ENCODE data around the gene HPS4.

HPS4 gene

GRCh38 chr22:26432619-26433311, 50.8 kb downstream of the HPS4 start:
- Histone ChIP-seq H2BK5ac (ENCODE audit: low read depth, low read length, poor library complexity) (no peak overlapping the region), H3K4me1 (ENCODE audit: control insufficient read depth in 1 of 2, insufficient read depth in 2 of 2, low read length in 2 of 2) (peaks cover 9 to 19% of the 10 kb centered on the region in 2 experiments), H3K36me3 (ENCODE audit: control insufficient read depth in 1 of 2, insufficient read depth in 2 of 2, low read length in 2 of 2) (peaks cover 14 to 15% of the 10 kb centered on the region in 2 experiments), H3K4me2 (ENCODE audit: low read length) (no peak overlapping the region), H3K79me1 (ENCODE audit: low read length) (peaks cover 7% of the 10 kb centered on the region), H3K23ac (ENCODE audit: low read length) (no peak overlapping the region), H3K79me2 (ENCODE audit: control insufficient read depth, insufficient read depth, low read length, poor library complexity) (peaks cover 2% of the 10 kb centered on the region), H3K9ac (ENCODE audit: low read length) (no peak overlapping the region), H4K12ac (ENCODE audit: low read depth, low read length) (no peak overlapping the region), H4K8ac (ENCODE audit: low read depth, low read length) (no peak overlapping the region), H2AK5ac (ENCODE audit: low read length) (no peak overlapping the region), H3K18ac (ENCODE audit: low read length) (no peak overlapping the region), H4K91ac (ENCODE audit: low read depth, low read length) (no peak overlapping the region), H2BK120ac (ENCODE audit: insufficient read depth, low read length, poor library complexity) (no peak overlapping the region), H3K27ac (ENCODE audit: low read depth, low read length) (no peak overlapping the region), H3K14ac (ENCODE audit: low read length) (no peak overlapping the region), H3K27me3 (ENCODE audit: insufficient read depth, low read length) (no peaks in the 10 kb centered on the region), H2AFZ (ENCODE audit: insufficient read depth, low read length, poor library complexity) (no peak overlapping the region), H3K9me3 (ENCODE audit: insufficient read depth, low read depth, low read length) (peaks cover 4% of the 10 kb centered on the region), H3K4me3 (ENCODE audit: low read depth, low read length) (no peak overlapping the region), H3K4ac (ENCODE audit: low read depth, low read length) (no peak overlapping the region), H2BK12ac (ENCODE audit: low read length) (no peak overlapping the region)
- no CpG with 5 or more reads among the region's 3 CpGs for WGBS (ENCODE audit: extremely low coverage, insufficient coverage, insufficient read length)
- DNase-seq: peak in 1 of 2 donors; percentile 29

- Histone ChIP-seq H3K4me3 (ENCODE audit: low read depth, low read length) (no peak overlapping the region), H3K23ac (ENCODE audit: low read length) (no peak overlapping the region), H3K4ac (ENCODE audit: low read depth, low read length) (no peak overlapping the region), H3K79me1 (ENCODE audit: low read length) (peaks cover 7% of the 10 kb centered on the region), H2AFZ (ENCODE audit: insufficient read depth, low read length, poor library complexity) (no peak overlapping the region), H3K9me3 (ENCODE audit: insufficient read depth, low read depth, low read length) (peaks cover 4% of the 10 kb centered on the region), H3K18ac (ENCODE audit: low read length) (no peak overlapping the region), H2AK5ac (ENCODE audit: low read length) (no peak overlapping the region), H2BK12ac (ENCODE audit: low read length) (peak overlapping the region; percentile 15), H4K8ac (ENCODE audit: low read depth, low read length) (no peak overlapping the region), H2BK5ac (ENCODE audit: low read depth, low read length, poor library complexity) (no peak overlapping the region), H3K27ac (ENCODE audit: low read depth, low read length) (no peak overlapping the region), H3K14ac (ENCODE audit: low read length) (no peak overlapping the region), H3K9ac (ENCODE audit: low read length) (no peak overlapping the region), H4K91ac (ENCODE audit: low read depth, low read length) (no peak overlapping the region), H4K12ac (ENCODE audit: low read depth, low read length) (no peak overlapping the region), H2BK120ac (ENCODE audit: insufficient read depth, low read length, poor library complexity) (no peak overlapping the region), H3K79me2 (ENCODE audit: control insufficient read depth, insufficient read depth, low read length, poor library complexity) (peaks cover 2% of the 10 kb centered on the region), H3K36me3 (ENCODE audit: control insufficient read depth in 1 of 2, insufficient read depth in 2 of 2, low read length in 2 of 2) (peaks cover 9 to 13% of the 10 kb centered on the region in 2 experiments), H3K4me1 (ENCODE audit: control insufficient read depth in 1 of 2, insufficient read depth in 2 of 2, low read length in 2 of 2) (peaks cover 9 to 17% of the 10 kb centered on the region in 2 experiments), H3K4me2 (ENCODE audit: low read length) (no peak overlapping the region), H3K27me3 (ENCODE audit: insufficient read depth, low read length) (no peaks in the 10 kb centered on the region)
- DNase-seq: no peak
- WGBS (ENCODE audit: extremely low coverage, insufficient coverage, insufficient read length): no CpG with 5 or more reads among the region's 13 CpGs
Measured at GRCh38 chr22:26431261-26431995, 52.2 kb downstream of the HPS4 start.

GRCh38 chr22:26430600-26430999, 53.0 kb downstream of the HPS4 start:
- Histone ChIP-seq H3K14ac (ENCODE audit: low read length) (no peak overlapping the region), H3K4me1 (ENCODE audit: control insufficient read depth in 1 of 2, insufficient read depth in 2 of 2, low read length in 2 of 2) (peaks cover 9 to 17% of the 10 kb centered on the region in 2 experiments), H3K36me3 (ENCODE audit: control insufficient read depth in 1 of 2, insufficient read depth in 2 of 2, low read length in 2 of 2) (peaks cover 9 to 13% of the 10 kb centered on the region in 2 experiments), H3K9ac (ENCODE audit: low read length) (no peak overlapping the region), H3K23ac (ENCODE audit: low read length) (no peak overlapping the region), H4K12ac (ENCODE audit: low read depth, low read length) (no peak overlapping the region), H3K4me2 (ENCODE audit: low read length) (no peak overlapping the region), H2AFZ (ENCODE audit: insufficient read depth, low read length, poor library complexity) (no peak overlapping the region), H3K4ac (ENCODE audit: low read depth, low read length) (no peak overlapping the region), H3K18ac (ENCODE audit: low read length) (no peak overlapping the region), H3K9me3 (ENCODE audit: insufficient read depth, low read depth, low read length) (peaks cover 4% of the 10 kb centered on the region), H4K91ac (ENCODE audit: low read depth, low read length) (no peak overlapping the region), H3K4me3 (ENCODE audit: low read depth, low read length) (no peak overlapping the region), H4K8ac (ENCODE audit: low read depth, low read length) (no peak overlapping the region), H2AK5ac (ENCODE audit: low read length) (no peak overlapping the region), H3K79me1 (ENCODE audit: low read length) (peaks cover 7% of the 10 kb centered on the region), H3K27me3 (ENCODE audit: insufficient read depth, low read length) (no peaks in the 10 kb centered on the region), H2BK5ac (ENCODE audit: low read depth, low read length, poor library complexity) (no peak overlapping the region), H3K79me2 (ENCODE audit: control insufficient read depth, insufficient read depth, low read length, poor library complexity) (peaks cover 2% of the 10 kb centered on the region), H3K27ac (ENCODE audit: low read depth, low read length) (no peak overlapping the region), H2BK120ac (ENCODE audit: insufficient read depth, low read length, poor library complexity) (no peak overlapping the region), H2BK12ac (ENCODE audit: low read length) (no peak overlapping the region)
- no peak for DNase-seq
- WGBS (ENCODE audit: extremely low coverage, insufficient coverage, insufficient read length): no CpG with 5 or more reads among the region's 2 CpGs

- H3K4me1 ChIP-seq (ENCODE audit: control insufficient read depth in 1 of 2, insufficient read depth in 2 of 2, low read length in 2 of 2): peaks cover 9 to 17% of the 10 kb centered on the region in 2 experiments
- H3K9me3 ChIP-seq (ENCODE audit: insufficient read depth, low read depth, low read length): peaks cover 4% of the 10 kb centered on the region
- H3K27me3 ChIP-seq (ENCODE audit: insufficient read depth, low read length): no peaks in the 10 kb centered on the region
- H3K79me2 ChIP-seq (ENCODE audit: control insufficient read depth, insufficient read depth, low read length, poor library complexity): peaks cover 2% of the 10 kb centered on the region
- H4K12ac ChIP-seq (ENCODE audit: low read depth, low read length): no peak overlapping the region
- peaks cover 9 to 11% of the 10 kb centered on the region in 2 experiments for H3K36me3 ChIP-seq (ENCODE audit: control insufficient read depth in 1 of 2, insufficient read depth in 2 of 2, low read length in 2 of 2)
- H2BK5ac ChIP-seq (ENCODE audit: low read depth, low read length, poor library complexity): no peak overlapping the region
- peak overlapping the region; percentile 63 for H3K4me2 ChIP-seq (ENCODE audit: low read length)
- H3K18ac ChIP-seq (ENCODE audit: low read length): no peak overlapping the region
- H2AK5ac ChIP-seq (ENCODE audit: low read length): no peak overlapping the region
- H3K9ac ChIP-seq (ENCODE audit: low read length): no peak overlapping the region
- no peak overlapping the region for H3K23ac ChIP-seq (ENCODE audit: low read length)
- H4K91ac ChIP-seq (ENCODE audit: low read depth, low read length): peak overlapping the region; percentile 10
- peak overlapping the region; percentile 34 for H4K8ac ChIP-seq (ENCODE audit: low read depth, low read length)
- H3K79me1 ChIP-seq (ENCODE audit: low read length): peaks cover 7% of the 10 kb centered on the region
- H2AFZ ChIP-seq (ENCODE audit: insufficient read depth, low read length, poor library complexity): peak overlapping the region; percentile 44
- no peak overlapping the region for H2BK12ac ChIP-seq (ENCODE audit: low read length)
- H3K4me3 ChIP-seq (ENCODE audit: low read depth, low read length): peak overlapping the region; percentile 87
- H3K27ac ChIP-seq (ENCODE audit: low read depth, low read length): no peak overlapping the region
- H3K4ac ChIP-seq (ENCODE audit: low read depth, low read length): peak overlapping the region; percentile 9
- no peak overlapping the region for H3K14ac ChIP-seq (ENCODE audit: low read length)
- WGBS (ENCODE audit: extremely low coverage, insufficient coverage, insufficient read length): no CpG with 5 or more reads among the region's 50 CpGs
- no peak overlapping the region for H2BK120ac ChIP-seq (ENCODE audit: insufficient read depth, low read length, poor library complexity)
- peak; percentile 52 to 74 for DNase-seq
Measured at GRCh38 chr22:26429458-26430286, 53.9 kb downstream of the HPS4 start.
